Measurements from ENCODE around the gene IGFBP5. TPM values are rescaled to one million over a fixed set of nuclear protein-coding genes. Genes with fewer than 3 reads are reported as not detected.

Gene IGFBP5
- polyA plus RNA-seq, 1 donor from 2014 or later: 1.6 TPM

DNA sequence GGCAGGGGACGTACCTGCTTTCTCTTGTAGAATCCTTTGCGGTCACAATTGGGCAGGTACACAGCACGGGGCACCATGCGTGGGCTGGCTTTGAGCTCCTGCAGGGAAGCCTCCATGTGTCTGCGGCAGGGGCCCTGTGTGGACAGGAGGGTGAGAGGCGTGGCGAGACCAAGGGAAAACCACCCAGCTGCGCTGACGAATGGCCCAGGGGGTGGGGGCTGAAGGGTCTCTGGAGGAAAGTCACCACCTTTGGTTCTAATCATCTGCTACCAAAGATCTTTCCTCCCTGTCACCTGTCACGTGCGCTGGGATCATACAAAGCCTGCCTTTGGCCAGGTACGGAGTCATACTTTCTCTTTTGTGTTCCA, 17.3 kb downstream of the IGFBP5 start (continued):
- TF ChIP-seq, protein P1, sequence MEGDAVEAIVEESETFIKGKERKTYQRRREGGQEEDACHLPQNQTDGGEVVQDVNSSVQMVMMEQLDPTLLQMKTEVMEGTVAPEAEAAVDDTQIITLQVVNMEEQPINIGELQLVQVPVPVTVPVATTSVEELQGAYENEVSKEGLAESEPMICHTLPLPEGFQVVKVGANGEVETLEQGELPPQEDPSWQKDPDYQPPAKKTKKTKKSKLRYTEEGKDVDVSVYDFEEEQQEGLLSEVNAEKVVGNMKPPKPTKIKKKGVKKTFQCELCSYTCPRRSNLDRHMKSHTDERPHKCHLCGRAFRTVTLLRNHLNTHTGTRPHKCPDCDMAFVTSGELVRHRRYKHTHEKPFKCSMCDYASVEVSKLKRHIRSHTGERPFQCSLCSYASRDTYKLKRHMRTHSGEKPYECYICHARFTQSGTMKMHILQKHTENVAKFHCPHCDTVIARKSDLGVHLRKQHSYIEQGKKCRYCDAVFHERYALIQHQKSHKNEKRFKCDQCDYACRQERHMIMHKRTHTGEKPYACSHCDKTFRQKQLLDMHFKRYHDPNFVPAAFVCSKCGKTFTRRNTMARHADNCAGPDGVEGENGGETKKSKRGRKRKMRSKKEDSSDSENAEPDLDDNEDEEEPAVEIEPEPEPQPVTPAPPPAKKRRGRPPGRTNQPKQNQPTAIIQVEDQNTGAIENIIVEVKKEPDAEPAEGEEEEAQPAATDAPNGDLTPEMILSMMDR (IDR thresholded peaks at IDR 0.05; ENCODE audit: poor library complexity, severe bottlenecking): no peak
- TF ChIP-seq MXI1 (conservative IDR thresholded peaks at IDR 0.05; ENCODE audit: poor library complexity, severe bottlenecking): no peak

DNA sequence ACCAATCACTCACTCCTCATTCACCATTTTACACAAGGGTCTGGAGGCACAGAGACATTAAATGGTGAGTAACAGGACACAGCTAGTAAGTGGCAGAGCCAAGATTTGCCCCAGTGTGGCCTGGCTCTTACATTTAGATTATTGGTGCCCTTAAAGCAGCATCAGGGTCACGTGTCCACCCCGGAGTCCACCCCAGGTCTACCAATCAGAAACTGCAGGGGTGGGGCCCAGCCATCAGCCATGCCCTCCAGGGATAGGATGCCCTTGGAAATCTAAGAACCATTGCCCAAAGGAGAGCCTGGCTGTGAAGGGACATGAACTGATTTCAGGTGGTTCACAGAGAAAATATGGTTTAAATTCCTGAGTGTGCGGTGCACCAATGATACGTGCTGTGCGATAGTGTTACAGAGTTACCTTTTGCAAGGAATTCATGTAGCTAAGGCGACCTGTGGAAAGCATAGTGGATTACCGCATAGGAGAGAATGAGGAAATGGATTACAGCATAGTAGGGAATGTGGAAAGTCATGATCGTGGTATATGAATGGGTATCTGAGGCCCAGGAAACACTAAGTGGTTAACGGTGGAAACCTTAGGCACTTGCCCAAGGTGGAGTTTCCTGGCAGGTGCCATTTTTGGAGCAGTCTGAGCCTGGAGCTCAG, 17.8 kb downstream of the IGFBP5 start:
- no peak overlapping the region for H3K4me3 ChIP-seq (ENCODE audit: low read length)
- H3K27ac ChIP-seq (ENCODE audit: low read length): no peak overlapping the region
- no peaks in the 10 kb centered on the region for H3K9me2 ChIP-seq (ENCODE audit: insufficient read depth, low read length)
- H3K36me3 ChIP-seq (ENCODE audit: insufficient read depth, low read length): no peaks in the 10 kb centered on the region
- no peak overlapping the region for H3K9ac ChIP-seq (ENCODE audit: low read length)
- no peaks in the 10 kb centered on the region for H3F3A ChIP-seq (ENCODE audit: insufficient read depth, low read length, poor library complexity, severe bottlenecking)
- TF ChIP-seq, protein P1 (IDR thresholded peaks at IDR 0.05; ENCODE audit: poor library complexity, severe bottlenecking): no peak
- TF ChIP-seq SMC3 (conservative IDR thresholded peaks at IDR 0.05; ENCODE audit: poor library complexity): no peak
- no peak for TF ChIP-seq MXI1 (conservative IDR thresholded peaks at IDR 0.05; ENCODE audit: poor library complexity, severe bottlenecking)
- no peak for TF ChIP-seq RAD21 (conservative IDR thresholded peaks at IDR 0.05)
- H3K79me2 ChIP-seq (replicated peaks; ENCODE audit: insufficient read depth, low read length): no peaks in the 10 kb centered on the region
- H3K4me2 ChIP-seq (ENCODE audit: low read length): no peak overlapping the region
- no peaks in the 10 kb centered on the region for H3K27me3 ChIP-seq (ENCODE audit: insufficient read depth, low read depth, low read length)
- H3K9me3 ChIP-seq (ENCODE audit: low read length): no peaks in the 10 kb centered on the region
- H4K20me1 ChIP-seq (ENCODE audit: insufficient read depth): no peaks in the 10 kb centered on the region
- no peak overlapping the region for H2AFZ ChIP-seq (ENCODE audit: low read depth, low read length)

DNA sequence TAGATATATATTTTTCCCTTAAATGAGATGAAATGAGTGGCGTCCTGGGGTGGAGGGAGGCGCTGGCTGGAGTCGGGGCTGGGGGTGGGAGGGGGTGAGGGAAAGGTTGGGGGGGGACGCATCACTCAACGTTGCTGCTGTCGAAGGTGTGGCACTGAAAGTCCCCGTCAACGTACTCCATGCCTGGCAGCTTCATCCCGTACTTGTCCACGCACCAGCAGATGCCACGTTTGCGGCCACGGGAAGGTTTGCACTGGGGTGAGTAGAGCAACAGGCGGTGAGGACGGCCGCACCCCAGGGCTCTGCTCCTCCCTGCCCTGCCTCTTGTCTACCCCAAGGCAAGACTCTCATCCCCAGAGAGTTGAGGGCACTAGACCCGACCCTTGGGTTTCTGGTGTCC, 18.7 kb downstream of the IGFBP5 start:
- Histone ChIP-seq H3K9me3 (ENCODE audit: low read length) (no peaks in the 10 kb centered on the region), H3K27ac (ENCODE audit: low read length) (no peak overlapping the region), H3F3A (ENCODE audit: insufficient read depth, low read length, poor library complexity, severe bottlenecking) (no peaks in the 10 kb centered on the region), H3K4me3 (ENCODE audit: low read length) (no peak overlapping the region), H3K4me2 (ENCODE audit: low read length) (no peak overlapping the region), H2AFZ (ENCODE audit: low read depth, low read length) (no peak overlapping the region), H3K9me2 (ENCODE audit: insufficient read depth, low read length) (no peaks in the 10 kb centered on the region), H4K20me1 (ENCODE audit: insufficient read depth) (no peaks in the 10 kb centered on the region), H3K27me3 (ENCODE audit: insufficient read depth, low read depth, low read length) (no peaks in the 10 kb centered on the region), H3K36me3 (ENCODE audit: insufficient read depth, low read length) (no peaks in the 10 kb centered on the region), H3K79me2 (replicated peaks; ENCODE audit: insufficient read depth, low read length) (no peaks in the 10 kb centered on the region), H3K9ac (ENCODE audit: low read length) (no peak overlapping the region)
- TF ChIP-seq, protein P1 (IDR thresholded peaks at IDR 0.05; ENCODE audit: poor library complexity, severe bottlenecking): no peak
- TF ChIP-seq SMC3 (conservative IDR thresholded peaks at IDR 0.05; ENCODE audit: poor library complexity) (no peak), MXI1 (conservative IDR thresholded peaks at IDR 0.05; ENCODE audit: poor library complexity, severe bottlenecking) (no peak), POLR2AphosphoS5 (IDR thresholded peaks at IDR 0.05) (no peak), TAF1 (IDR thresholded peaks at IDR 0.05; ENCODE audit: low read depth) (no peak), EP300 (conservative IDR thresholded peaks at IDR 0.05; ENCODE audit: poor library complexity, severe bottlenecking) (no peak), RAD21 (conservative IDR thresholded peaks at IDR 0.05) (no peak), EZH2 (IDR thresholded peaks at IDR 0.05; ENCODE audit: borderline replicate concordance, insufficient read depth, low read length, poor library complexity, severe bottlenecking) (no peak)
- TF ChIP-seq, protein P2, sequence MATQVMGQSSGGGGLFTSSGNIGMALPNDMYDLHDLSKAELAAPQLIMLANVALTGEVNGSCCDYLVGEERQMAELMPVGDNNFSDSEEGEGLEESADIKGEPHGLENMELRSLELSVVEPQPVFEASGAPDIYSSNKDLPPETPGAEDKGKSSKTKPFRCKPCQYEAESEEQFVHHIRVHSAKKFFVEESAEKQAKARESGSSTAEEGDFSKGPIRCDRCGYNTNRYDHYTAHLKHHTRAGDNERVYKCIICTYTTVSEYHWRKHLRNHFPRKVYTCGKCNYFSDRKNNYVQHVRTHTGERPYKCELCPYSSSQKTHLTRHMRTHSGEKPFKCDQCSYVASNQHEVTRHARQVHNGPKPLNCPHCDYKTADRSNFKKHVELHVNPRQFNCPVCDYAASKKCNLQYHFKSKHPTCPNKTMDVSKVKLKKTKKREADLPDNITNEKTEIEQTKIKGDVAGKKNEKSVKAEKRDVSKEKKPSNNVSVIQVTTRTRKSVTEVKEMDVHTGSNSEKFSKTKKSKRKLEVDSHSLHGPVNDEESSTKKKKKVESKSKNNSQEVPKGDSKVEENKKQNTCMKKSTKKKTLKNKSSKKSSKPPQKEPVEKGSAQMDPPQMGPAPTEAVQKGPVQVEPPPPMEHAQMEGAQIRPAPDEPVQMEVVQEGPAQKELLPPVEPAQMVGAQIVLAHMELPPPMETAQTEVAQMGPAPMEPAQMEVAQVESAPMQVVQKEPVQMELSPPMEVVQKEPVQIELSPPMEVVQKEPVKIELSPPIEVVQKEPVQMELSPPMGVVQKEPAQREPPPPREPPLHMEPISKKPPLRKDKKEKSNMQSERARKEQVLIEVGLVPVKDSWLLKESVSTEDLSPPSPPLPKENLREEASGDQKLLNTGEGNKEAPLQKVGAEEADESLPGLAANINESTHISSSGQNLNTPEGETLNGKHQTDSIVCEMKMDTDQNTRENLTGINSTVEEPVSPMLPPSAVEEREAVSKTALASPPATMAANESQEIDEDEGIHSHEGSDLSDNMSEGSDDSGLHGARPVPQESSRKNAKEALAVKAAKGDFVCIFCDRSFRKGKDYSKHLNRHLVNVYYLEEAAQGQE (IDR thresholded peaks at IDR 0.05; ENCODE audit: borderline replicate concordance): no peak
